HL-60 (cell line): Measurements from ENCODE around the gene PAPOLG.
"Not testable (repeated sequence)": the region's sequence is repeated elsewhere in the genome, so short reads cannot be mapped to it uniquely, and the experiment has no call there.

Experiments used
- DNase-seq, 2 experiments: peaks; one replicate each; pipeline ENCODE4 v3.0.0-alpha.2; 2010 to 2020; ENCODE audit warnings: low read depth in 1 of 2, low spot score in 1 of 2
- H3K27ac ChIP-seq: fragments of 250-450 bp; sonication (Bioruptor Pico); replicated peaks from 2 replicates; pipeline ENCODE4 v1.5.1; 2020; ENCODE audit warnings: mild to moderate bottlenecking, moderate library complexity
- H3K27me3 ChIP-seq: fragments of 250-450 bp; sonication (Bioruptor Pico); 2 replicates; pipeline ENCODE4 v1.5.1; 2021; ENCODE audit warnings: mild to moderate bottlenecking, moderate library complexity; ENCODE audit not compliant: insufficient read depth, poor library complexity, severe bottlenecking
- H3K4me3 ChIP-seq: replicated peaks from 2 replicates; pipeline ENCODE4 v1.5.1; 2011; ENCODE audit warnings: mild to moderate bottlenecking, control low read depth, low read length; ENCODE audit not compliant: insufficient read depth
- GABPA ChIP-seq: IDR thresholded peaks from 2 replicates; pipeline ENCODE4 v1.6.1; 2012; ENCODE audit warnings: low read depth
- POLR2AphosphoS5 ChIP-seq: IDR thresholded peaks from 2 replicates; pipeline ENCODE4 v1.6.1; 2012; ENCODE audit warnings: low read depth
- REST ChIP-seq: IDR thresholded peaks from 2 replicates; pipeline ENCODE4 v1.6.1; 2012; ENCODE audit warnings: low read depth; ENCODE audit not compliant: insufficient replicate concordance
- SPI1 ChIP-seq: IDR thresholded peaks from 2 replicates; pipeline ENCODE4 v1.6.1; 2012; ENCODE audit warnings: low read depth, mild to moderate bottlenecking, borderline replicate concordance
- TF ChIP-seq, protein P1 (sequence below): IDR thresholded peaks from one replicate; pipeline ENCODE4 v1.5.1; 2011; ENCODE audit warnings: low read length, control low read depth, inconsistent platforms; ENCODE audit not compliant: insufficient read depth

The PAPOLG gene

GRCh38 chr2:60823694-60824305 lies 67.7 kb downstream of the PAPOLG start:
- DNase-seq, result no peak
- Histone ChIP-seq H3K27ac (no peak overlapping the region), H3K27me3 (no peaks in the 10 kb centered on the region), H3K4me3 (no peak overlapping the region)
- TF ChIP-seq SPI1, result no peak
- no peak for TF ChIP-seq POLR2AphosphoS5
- TF ChIP-seq, protein P1, sequence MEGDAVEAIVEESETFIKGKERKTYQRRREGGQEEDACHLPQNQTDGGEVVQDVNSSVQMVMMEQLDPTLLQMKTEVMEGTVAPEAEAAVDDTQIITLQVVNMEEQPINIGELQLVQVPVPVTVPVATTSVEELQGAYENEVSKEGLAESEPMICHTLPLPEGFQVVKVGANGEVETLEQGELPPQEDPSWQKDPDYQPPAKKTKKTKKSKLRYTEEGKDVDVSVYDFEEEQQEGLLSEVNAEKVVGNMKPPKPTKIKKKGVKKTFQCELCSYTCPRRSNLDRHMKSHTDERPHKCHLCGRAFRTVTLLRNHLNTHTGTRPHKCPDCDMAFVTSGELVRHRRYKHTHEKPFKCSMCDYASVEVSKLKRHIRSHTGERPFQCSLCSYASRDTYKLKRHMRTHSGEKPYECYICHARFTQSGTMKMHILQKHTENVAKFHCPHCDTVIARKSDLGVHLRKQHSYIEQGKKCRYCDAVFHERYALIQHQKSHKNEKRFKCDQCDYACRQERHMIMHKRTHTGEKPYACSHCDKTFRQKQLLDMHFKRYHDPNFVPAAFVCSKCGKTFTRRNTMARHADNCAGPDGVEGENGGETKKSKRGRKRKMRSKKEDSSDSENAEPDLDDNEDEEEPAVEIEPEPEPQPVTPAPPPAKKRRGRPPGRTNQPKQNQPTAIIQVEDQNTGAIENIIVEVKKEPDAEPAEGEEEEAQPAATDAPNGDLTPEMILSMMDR, result no peak
- no peak for TF ChIP-seq REST
- no peak for TF ChIP-seq GABPA

DNA sequence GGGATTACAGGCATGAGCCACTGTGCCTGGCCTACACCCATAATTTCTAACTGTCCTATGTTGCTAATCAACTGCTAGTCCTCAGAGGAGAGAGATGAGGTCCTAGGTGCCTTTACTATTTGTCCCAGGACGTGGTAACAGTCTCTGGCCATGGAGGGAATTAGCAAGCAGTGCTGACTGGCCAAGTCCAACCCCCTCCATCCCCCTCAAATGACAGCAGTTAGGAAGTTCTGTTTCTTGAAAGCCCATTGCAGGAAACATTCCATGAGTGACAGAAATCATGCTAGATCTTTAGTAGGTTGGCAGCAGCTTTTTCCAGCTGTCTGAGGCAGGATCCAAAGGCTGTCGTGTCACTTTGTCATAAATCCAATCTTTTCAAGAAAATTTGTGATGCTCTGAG lies 69.6 kb downstream of the PAPOLG start:
- TF ChIP-seq GABPA (no peak), SPI1 (no peak), POLR2AphosphoS5 (no peak), REST (no peak)
- TF ChIP-seq, protein P1, result no peak
- no peak for DNase-seq
- Histone ChIP-seq H3K27me3 (no peaks in the 10 kb centered on the region), H3K27ac (no peak overlapping the region), H3K4me3 (no peak overlapping the region)

GRCh38 chr2:60826111-60826510 lies 70.0 kb downstream of the PAPOLG start:
- Histone ChIP-seq H3K27ac (no peak overlapping the region), H3K27me3 (no peaks in the 10 kb centered on the region), H3K4me3 (no peak overlapping the region)
- no peak for DNase-seq
- TF ChIP-seq GABPA (no peak), POLR2AphosphoS5 (no peak), REST (no peak), SPI1 (no peak)
- TF ChIP-seq, protein P1, result no peak

- H3K27ac ChIP-seq, H3K27me3 ChIP-seq, H3K4me3 ChIP-seq, DNase-seq: not testable (repeated sequence)
These were observed 70.8 kb downstream of the PAPOLG start for GRCh38 chr2:60826860-60827259.
